22Rv1 (cell line): ENCODE measurements around the gene CMTM7.
"Not testable (repeated sequence)": the region's sequence is repeated elsewhere in the genome, so short reads cannot be mapped to it uniquely, and the experiment has no call there.

ENCODE experiments used
- H3K27ac ChIP-seq: fragments of 450-650 bp; 2 replicates; pipeline ENCODE4 v1.5.1; 2017
- CTCF ChIP-seq: fragments of 450-650 bp; IDR thresholded peaks from 2 replicates; pipeline ENCODE4 v1.5.1; 2017; ENCODE audit warnings: mild to moderate bottlenecking
- ZFX ChIP-seq: fragments of 450-650 bp; IDR thresholded peaks from 2 replicates; pipeline ENCODE4 v1.6.1; 2017; ENCODE audit warnings: antibody characterized with exemption, borderline replicate concordance

The CMTM7 gene

GRCh38 chr3:32470362-32470761 is 78.7 kb downstream of the CMTM7 start:
- TF ChIP-seq ZFX (no peak), CTCF (no peak)

GRCh38 chr3:32471246-32471645 is 79.6 kb downstream of the CMTM7 start:
- TF ChIP-seq ZFX (no peak), CTCF (no peak)
- H3K27ac ChIP-seq = no peak overlapping the region

More at GRCh38 chr3:32470362-32470761, 78.7 kb downstream of the CMTM7 start:
- H3K27ac ChIP-seq = no peak overlapping the region

GRCh38 chr3:32472151-32472550 is 80.5 kb downstream of the CMTM7 start:
- not testable (repeated sequence) for H3K27ac ChIP-seq

- TF ChIP-seq CTCF (no peak), ZFX (no peak)
- H3K27ac ChIP-seq = no peak overlapping the region
Measured at GRCh38 chr3:32474201-32474600, 82.5 kb downstream of the CMTM7 start.

- H3K27ac ChIP-seq = no peak overlapping the region
- TF ChIP-seq ZFX (no peak), CTCF (no peak)
Measured at GRCh38 chr3:32480604-32481003, 89.0 kb downstream of the CMTM7 start.

DNA sequence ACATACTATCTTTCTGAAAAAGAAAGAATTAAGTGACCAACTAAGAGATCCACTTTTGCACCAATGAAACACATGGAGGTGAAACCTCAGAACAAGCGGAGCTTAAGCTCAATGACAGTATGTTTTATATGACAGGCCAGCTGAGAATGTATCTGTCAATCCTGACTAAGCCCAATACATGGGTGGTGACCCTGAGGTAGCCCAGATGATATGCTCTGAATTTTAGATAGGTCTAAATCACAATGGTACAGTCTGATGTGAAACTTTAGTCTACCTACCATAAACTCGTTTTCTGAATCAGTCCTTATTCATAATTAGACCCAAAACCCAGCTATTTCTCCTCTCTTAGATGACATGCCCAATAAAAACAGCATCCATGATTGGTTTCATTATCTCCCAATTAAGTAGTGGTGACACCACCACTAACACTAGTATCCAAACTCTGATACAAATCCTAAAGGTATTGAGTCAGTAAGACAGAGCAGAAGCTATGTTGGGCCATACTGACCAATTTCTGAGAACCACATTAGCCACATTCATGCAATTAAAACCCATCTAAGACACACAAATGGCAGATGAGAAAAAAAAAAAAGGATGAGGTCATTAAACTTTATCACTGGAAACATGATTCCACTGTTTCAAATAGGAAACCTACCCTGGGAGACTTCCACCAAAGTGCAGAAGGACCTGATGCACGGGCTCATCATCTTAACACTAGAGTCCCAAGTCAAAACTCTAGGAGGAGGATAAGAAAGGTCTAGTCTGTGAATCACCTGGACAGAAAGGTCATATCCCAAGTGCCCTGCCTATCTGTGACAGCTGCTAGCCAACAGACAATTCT is 90.4 kb downstream of the CMTM7 start:
- no peak overlapping the region for H3K27ac ChIP-seq
- TF ChIP-seq ZFX (no peak), CTCF (no peak)

- no peak overlapping the region for H3K27ac ChIP-seq
- TF ChIP-seq CTCF (no peak), ZFX (no peak)
Measured at GRCh38 chr3:32482693-32483092, 91.0 kb downstream of the CMTM7 start.

DNA sequence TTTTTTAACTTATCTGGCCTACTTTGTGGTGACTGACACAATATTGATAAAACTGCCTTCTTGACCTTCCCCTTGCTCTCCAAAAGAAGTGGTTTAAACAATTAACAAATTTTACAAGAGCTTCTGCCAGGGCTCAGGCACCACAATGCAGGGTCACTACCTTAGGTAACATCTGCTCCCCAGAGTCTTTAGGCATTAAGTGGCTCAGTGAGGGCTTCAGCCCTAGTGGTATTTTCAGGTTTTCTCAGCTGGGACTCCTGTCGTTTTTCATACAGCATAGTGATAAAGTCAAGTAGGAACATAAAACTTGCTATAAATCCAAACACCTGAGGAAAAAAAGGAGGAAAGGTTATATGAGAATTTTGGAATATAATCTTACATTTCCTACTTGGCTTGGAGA is 92.1 kb downstream of the CMTM7 start:
- H3K27ac ChIP-seq = no peak overlapping the region
- no peak for TF ChIP-seq CTCF
- TF ChIP-seq ZFX = no peak
